GM18508 (cell line): ENCODE measurements around the gene SLC25A18.
"Not testable (repeated sequence)": the region's sequence is repeated elsewhere in the genome, so short reads cannot be mapped to it uniquely, and the experiment has no call there.

Source experiments
- ATAC-seq: cut with Tn5 transposase; IDR thresholded peaks from one replicate; pipeline ENCODE4 v1.9.1; 2021; ENCODE audit warnings: moderate number of reproducible peaks; ENCODE audit not compliant: insufficient read depth, unreplicated experiment

Gene SLC25A18

GRCh38 chr22:17601031-17601430, 37.7 kb downstream of the SLC25A18 start:
- ATAC-seq: no peak

GRCh38 chr22:17603668-17604067, 40.4 kb downstream of the SLC25A18 start:
- no peak for ATAC-seq

GRCh38 chr22:17606496-17606895, 43.2 kb downstream of the SLC25A18 start:
- no peak for ATAC-seq

DNA sequence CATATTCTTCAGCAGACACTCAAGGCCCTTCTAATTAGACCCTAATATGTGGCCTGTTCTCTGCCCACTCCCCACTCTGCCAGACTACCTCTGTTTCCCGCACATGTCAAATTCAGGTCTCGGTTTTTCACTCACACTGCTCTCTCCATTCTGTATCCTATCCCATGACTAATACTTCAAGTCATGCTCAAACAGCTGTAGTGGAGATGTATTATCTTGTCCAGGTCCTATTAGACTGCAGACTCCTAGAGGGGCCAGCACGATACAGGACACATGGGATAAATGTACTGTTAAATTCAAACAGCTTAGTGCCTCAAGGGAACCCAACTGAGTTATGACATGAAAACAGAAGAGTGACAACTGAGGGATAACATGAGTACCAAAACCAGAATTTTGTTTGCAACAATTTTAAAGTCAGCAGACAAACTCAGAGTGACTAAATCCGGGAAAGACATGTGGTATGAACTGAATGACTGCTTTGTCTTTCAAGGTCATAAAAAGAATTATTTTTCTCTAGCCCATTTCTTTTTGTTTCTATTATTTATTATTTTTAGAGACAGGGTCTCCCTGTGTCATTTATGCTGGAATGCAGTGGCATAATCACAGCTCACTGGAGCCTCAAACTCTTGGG, 44.7 kb downstream of the SLC25A18 start:
- no peak for ATAC-seq

DNA sequence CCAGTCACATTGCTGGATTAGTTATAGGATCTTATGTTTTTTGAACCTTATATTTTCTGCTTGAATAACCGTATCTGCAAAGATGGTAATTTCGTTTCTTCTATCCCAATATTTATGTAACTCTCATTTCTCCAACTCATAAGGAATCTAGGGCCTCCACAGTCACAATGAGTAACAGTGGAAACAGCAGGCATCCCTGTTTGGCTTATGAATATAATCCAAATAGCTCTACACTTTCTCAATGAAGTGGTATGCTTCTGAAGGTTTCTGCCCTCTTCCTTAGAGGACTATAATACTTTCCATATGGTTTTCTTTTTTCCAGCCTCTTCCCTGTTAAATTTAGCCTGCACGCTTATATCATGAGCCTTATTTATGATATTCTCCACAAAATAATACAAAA, 48.8 kb downstream of the SLC25A18 start:
- no peak for ATAC-seq

GRCh38 chr22:17613280-17613679, 50.0 kb downstream of the SLC25A18 start:
- no peak for ATAC-seq

- ATAC-seq: no peak
Observed at GRCh38 chr22:17627961-17628405, 64.7 kb downstream of the SLC25A18 start.

DNA sequence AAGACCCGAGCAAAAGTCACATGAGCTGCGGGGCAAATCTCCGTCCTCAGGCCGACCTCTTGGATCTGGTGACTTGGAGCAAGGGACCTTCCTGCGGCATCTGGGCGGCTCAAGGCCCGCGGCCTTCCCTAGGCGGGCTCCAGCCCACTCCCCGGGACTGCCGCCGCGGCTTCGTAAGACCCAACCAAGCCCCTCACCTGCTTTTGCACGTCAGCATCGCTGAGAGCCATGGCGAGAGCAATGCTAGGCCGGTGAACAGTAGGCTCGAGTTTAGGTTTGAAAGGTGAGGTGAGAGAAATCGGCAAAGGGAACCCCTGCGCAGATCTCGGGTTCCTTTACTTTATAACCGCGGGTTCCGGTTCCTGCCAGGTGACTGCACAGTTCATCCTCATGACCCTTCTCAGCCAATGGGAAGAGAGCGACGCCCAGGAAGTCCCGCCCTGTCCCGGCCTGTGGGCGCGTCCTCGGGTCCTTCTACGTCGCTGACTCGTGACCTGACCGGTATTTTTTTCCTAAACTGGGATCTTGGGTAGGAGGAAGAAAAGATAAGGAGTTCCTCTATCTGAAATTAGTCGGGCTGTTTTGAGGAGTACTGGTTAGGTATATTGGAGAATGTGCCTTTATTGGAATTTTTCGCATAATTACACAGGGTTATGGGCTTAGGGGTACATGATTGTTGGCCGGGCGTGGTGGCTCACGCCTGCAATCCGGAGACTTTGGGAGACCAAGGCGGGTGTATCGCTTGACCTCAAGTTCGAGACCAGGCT, 65.3 kb downstream of the SLC25A18 start, which contains the start of gene ATP6V1E1:
Gene ATP6V1E1 (minus strand): TSS at position 344 of the 767 bp plus-strand sequence. CDS start 114 bp downstream, at position 230.
- ATAC-seq: peak; percentile 94

DNA sequence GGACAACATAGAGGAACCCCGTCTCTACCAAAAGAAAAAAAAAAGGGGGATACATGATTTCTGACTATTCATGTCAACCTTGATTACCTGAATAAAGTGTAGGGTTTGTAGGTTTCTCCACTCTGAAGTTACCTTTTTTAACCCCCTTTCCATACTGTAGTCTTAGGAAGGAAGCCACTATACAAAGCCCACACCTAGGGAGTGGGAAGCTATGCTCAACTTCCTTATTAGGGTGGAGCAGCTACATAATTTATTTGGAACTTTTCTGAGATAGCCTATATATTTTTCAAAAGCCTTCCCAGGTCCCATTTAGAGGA, 65.8 kb downstream of the SLC25A18 start:
- no peak for ATAC-seq

GRCh38 chr22:17629641-17630040, 66.3 kb downstream of the SLC25A18 start:
- no peak for ATAC-seq

DNA sequence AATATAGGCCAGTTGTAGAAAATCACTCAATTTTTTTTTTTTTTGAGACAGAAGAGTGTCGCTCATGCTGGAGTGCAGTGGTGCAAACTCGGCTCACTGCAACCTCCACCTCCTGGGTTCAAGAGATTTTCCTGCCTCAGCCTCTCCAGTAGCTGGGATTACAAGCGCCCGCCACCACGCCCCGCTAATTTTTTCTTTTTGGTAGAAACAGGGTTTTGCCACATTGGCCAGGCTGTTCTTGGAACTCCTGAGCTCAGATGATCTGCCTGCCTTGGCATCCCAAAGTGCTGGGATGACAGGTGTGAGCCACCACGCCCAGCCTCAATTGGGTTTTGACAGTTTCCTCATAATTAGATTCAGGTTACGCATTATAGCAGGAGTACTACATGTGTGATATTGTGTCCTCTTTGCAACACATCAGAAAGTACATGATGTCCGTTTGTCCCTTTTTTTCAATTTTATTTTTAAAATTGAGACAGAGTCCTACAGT, 67.8 kb downstream of the SLC25A18 start:
- no peak for ATAC-seq

GRCh38 chr22:17633217-17633997, 70.1 kb downstream of the SLC25A18 start:
- no peak for ATAC-seq

GRCh38 chr22:17633998-17634323, 70.7 kb downstream of the SLC25A18 start:
- ATAC-seq: no peak

GRCh38 chr22:17634696-17635095, 71.4 kb downstream of the SLC25A18 start:
- ATAC-seq: no peak

- not testable (repeated sequence) for ATAC-seq
Observed at GRCh38 chr22:17636850-17637249, 73.6 kb downstream of the SLC25A18 start.

DNA sequence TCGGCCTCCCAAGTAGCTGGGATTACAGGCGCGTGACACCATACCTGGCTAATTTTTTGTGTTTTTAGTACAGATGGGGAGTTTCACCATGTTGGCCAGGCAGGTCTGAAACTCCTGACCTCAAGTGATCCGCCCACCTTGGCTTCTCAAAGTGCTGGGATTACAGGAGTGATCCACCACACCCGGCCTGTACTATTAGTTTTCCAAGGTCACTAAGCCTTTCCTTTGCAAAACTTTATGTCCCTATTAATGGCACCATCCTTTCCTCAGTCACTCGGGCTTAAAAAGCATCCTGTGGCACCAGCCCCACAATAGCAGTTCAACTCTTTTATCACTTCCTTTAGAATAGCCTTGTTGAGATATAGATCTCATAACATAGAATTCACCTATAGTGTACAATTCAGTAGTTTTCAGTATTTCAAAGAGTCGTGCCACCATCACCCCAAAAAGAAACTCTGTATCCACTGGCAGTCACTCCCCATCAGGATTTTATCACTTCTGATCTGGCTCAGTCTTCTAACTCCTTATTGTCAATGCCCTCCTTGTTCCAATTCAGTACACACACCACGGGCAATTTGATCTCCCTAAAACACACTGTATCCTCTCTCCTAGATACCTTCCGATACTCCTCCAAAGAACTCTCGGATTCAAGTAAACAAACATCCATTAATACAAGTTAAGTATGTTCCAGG, 74.3 kb downstream of the SLC25A18 start:
- ATAC-seq: no peak

DNA sequence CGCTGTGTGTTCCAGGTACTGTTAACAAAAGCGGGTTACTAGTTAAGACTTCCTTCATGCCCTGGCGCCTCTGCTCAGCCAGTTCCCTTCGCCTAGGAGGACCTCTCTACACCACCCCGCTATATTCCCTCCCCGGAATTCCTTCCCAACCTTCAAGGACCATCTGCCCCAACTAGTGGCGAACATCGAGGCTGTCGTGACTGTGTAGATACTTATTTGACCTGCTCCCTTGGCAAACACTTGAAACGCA, 74.8 kb downstream of the SLC25A18 start:
- peak; percentile 8 for ATAC-seq

DNA sequence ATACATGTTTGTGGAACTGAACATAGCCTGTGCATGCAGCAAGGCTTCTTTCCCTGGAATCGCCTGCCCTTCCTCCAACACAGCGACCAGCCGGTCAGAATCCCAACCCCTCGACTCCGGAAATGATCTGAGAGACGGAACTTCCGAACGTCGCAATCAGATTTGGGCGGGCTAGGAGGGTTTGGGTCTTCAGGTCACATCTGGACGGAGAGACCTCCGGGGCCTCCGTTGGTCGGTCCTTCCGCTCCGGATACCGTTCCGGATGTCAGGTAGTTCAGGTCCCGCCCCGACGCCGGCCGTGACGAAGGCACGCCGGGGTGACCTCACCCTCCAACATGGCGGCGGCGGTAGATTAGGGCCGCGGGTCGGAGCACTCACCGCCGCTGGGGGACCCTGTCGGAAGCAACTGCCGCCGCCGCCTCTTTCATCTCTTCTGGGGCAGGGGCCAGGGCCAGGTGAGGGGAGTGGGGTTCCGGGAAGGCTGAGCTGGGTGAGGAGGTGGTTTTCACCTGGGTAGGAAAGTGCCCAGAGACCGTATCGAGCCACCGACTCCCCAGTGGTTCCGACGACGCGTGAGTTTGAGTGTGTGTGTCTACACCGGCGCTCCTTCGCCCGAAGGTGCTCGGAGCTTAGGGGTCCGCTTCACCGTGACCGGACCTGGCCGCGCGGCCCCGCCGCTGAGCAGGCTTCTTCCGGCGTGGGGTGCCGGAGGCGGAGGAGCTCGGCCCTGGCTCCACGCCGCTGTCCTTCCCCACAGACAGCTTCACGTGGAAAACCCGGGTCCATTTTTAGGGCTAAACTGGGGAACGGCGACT, 75.3 kb downstream of the SLC25A18 start, which contains the start of gene BCL2L13:
Gene BCL2L13 (plus strand): TSS at position 326 of the 815 bp plus-strand sequence. CDS start 16,955 bp downstream, outside the sequence.
- ATAC-seq: peak; percentile 61

DNA sequence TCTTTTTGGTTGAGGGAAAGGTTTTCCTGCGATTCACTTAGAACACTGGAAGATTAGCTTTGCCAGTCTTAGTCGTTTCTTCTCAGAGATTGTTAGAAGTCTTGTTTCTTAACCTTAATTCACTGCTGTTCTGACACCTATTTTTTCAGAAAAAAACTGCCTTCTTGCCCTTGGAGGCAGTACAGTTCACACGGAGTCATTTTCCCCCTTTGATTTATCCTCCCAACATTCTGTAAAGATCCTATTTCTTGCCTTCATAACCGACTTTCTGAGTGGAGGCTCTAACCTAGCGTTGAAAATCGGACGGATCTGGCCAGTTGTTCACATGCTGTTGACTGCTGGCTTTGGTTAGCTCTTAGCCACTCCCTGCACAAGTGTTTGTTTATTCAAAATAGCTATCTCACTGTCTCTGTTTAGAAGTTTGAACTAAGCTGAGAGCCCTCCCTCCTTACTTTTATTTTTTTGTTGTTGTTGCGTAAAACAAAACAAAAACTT, 76.0 kb downstream of the SLC25A18 start:
- no peak for ATAC-seq
